HL-60/S4 treated with retinoic acid at 250 ng/mL for 4 days and 3 days (cell line): ENCODE measurements around the gene MAML1.
"Not testable (repeated sequence)": the region's sequence is repeated elsewhere in the genome, so short reads cannot be mapped to it uniquely, and the experiment has no call there.

ENCODE experiments used
- in situ Hi-C: fragments of 300-500 bp; cut with MboI; formaldehyde crosslinking; loops from 2 replicates; pipeline ENCODE4 v1.7.0; 2022; ENCODE audit warnings: low sequenced_read_pairs

Gene MAML1

DNA sequence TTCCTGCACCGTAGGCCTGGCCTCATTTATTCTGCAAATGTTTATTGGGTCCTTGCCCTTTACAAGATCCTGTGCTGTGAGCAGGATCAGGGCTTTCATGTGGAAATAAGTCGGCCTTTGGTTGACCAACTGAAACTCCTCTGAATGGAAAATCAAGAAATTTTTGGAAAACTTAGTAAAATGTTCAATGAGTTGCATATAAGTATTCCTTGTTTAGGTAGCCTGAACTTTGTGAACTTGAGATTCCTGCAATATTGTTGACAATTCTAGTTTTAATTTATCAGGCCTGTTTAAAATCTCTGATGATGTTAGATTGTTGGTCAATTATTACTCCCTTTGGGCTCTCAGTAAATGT is 1.1 kb downstream of the MAML1 start:
- in situ Hi-C loops: no loop called here

DNA sequence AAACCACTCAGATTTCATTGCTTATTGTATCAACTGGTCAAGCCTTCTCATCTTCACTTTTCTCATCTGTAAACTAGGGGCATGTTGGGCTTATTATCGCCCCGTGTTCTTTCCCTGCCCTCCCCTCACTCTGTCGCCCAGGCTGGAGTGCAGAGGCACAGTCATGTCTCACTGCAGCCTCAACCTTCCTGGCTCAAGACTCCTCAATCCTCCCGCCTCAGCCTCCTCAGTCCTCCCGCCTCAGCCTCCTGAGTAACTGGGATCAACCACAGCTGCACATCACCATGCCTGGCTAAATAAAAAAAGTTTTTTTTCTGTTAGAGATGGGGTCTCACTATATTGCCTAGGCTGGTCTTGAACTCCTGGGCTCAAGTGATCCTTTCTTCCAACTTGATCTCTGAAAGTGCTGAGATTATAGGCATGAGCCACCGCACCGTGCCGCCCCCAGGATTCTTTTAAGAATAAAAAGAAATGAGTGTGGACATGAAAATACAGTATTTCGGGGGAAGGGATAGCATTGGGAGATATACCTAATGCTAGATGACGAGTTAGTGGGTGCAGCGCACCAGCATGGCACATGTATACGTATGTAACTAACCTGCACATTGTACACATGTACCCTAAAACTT is 2.0 kb downstream of the MAML1 start:
- in situ Hi-C loops: no loop called here

DNA sequence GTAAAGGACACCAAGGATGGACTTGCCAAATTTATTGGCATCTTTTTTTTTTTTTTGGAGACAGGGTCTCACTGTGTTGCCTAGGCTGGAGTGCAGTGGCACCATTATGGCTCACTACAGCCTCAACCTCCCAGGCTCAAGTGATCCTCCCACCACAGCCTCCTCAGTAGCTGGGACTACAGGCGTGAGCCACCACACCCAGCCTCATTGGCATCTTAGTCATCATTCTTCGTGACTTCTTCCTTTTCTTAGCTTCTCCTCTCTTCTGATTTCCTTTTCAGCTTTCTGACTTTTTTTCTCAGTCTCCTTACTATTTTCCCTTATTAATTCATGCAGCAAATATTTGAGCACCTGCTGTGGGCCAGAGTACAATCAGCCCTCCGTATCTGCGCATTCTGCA is 6.1 kb downstream of the MAML1 start:
- in situ Hi-C loops: no loop called here

DNA sequence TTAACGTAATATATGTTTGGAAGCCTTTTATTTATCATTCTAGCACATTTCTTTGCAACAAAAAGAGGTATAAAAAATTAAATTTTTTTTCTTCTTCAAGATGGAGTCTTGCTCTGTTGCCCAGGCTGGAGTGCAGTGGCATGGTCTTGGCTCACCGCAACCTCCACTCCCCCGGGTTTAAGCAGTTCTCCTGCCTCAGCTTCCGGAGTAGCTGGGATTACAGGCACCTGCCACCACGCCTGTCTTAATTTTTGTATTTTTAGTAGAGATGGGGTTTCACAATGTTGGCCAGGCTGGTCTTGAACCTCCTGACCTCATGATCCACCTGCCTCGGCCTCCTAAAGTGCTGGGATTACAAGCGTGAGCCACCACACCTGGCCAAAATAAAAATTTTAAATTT is 11.5 kb downstream of the MAML1 start:
- in situ Hi-C loops: not testable (repeated sequence)

DNA sequence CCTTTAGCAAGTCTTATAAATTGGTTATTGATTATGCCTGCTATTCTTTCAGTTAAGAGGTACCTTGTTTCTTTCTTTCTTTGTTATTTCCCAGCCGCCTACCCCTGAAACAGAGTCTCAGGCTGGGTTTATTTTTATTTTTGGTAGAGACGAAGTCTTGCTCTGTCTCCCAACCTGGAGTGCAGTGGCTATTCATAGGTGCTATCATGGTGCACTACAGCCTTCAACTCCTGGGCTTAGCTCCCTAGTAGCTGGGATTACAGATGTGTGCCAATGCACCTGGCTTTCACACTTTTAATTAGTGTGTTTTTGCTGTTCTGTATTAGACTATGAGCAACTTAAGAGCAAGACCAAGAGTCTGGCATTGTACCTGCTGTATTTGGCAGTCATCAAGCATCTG is 14.2 kb downstream of the MAML1 start:
- in situ Hi-C loops: no loop called here

DNA sequence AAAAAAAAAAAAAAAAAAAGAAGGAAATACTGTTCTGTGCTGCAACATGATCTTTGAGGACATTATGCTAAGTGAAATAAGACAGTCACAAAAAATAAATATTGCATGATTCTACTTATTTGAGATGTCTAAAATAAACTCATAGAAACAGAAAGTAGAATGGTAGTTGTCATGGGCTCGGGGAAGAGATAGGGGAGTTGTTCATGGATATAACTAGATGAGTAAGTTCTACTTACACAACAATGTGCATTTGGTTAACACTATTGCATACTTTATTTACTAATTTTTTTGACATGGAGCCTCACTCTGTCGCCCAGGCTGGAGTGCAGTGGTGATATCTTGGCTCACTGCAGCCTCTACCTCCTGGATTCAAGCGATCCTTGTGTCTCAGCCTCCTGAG is 15.2 kb downstream of the MAML1 start:
- in situ Hi-C loops: no loop called here

DNA sequence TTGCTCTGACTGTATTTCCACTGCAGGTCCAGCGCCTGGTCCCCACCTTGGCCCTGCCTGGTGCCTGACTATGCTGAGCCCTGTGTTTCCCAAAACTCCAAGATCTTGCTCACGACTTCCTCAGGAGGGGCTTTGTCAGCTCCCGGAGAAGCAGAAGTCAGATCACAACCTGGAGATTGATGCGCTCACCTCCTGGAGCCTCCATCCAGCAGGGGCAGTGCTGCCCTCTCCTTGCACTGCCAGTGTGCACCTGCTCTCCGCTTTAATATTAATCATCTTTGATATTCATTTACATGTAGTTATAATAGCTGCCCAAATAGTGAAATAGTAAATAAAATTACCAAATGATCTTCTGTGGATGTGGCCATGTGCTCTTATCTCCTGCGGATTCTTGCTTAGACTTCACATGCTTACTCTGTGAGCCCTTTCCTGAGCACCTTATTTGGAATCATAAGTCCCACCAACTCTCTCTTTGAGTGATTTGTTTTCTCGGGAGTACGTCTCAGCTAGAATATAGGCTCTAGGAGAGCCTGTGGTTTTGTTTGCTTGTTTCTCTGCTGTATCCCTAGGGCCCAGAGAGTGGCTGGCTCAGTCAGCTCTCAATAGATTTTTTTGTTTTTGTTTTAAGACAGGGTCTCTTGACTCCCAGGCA is 17.4 kb downstream of the MAML1 start:
- in situ Hi-C loops: no loop called here

DNA sequence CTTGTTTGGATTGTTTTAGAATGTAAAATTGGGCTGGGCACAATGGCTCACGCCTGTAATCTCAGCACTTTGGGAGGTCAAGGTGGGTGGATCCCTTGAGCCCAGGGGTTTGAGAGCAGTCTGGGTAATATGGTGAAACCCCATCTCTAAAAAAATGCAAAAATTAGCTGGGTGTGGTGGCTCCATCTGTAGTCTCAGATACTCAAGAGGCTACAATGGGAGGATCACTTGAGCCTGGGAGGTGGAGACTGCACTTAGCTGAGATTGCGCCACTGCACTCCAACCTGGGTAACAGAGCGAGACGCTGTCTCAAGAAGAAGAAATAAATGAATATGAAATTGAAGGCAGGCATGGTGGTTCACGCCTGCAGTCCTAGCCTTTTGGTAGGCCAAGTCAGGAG is 21.3 kb downstream of the MAML1 start:
- in situ Hi-C loops: no loop called here

DNA sequence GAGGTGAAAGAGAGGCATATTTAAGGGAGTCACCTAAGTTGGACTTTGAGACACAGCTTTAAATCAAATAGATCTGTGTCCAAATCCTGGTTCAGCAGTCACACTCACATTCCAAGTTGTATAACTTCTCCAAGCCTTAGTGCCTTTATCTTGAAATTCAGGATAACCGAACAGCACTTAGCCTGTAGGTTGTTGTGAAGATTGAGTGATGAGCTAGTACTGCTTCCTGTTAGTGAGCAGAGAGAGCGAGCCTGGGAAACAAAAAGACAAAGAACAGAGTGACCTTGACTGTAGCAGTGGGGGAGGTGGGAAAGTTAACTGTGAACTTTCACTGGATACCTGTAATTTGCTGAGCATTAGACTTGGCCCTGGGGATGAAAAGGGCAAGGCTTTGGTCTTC is 22.4 kb downstream of the MAML1 start:
- in situ Hi-C loops: no loop called here

DNA sequence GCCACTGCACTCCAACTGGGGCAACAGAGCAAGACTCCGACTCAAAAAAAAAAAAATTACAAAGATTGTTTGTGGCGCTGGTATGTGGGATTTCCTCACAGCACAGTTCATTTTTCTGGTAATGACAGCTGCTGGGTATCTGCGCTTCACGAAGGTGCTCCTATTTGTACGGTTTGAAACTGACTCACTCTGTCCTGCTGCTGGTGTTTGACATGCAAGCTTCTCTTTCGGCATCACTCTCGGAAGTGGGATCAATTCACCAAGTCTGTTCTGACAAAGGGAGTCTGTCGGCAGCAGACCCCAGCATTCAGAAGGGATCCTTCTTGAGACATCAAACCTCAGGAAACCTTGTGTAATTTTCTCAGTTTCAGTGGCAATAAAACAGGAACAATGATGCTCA is 26.3 kb downstream of the MAML1 start:
- in situ Hi-C loops: no loop called here

DNA sequence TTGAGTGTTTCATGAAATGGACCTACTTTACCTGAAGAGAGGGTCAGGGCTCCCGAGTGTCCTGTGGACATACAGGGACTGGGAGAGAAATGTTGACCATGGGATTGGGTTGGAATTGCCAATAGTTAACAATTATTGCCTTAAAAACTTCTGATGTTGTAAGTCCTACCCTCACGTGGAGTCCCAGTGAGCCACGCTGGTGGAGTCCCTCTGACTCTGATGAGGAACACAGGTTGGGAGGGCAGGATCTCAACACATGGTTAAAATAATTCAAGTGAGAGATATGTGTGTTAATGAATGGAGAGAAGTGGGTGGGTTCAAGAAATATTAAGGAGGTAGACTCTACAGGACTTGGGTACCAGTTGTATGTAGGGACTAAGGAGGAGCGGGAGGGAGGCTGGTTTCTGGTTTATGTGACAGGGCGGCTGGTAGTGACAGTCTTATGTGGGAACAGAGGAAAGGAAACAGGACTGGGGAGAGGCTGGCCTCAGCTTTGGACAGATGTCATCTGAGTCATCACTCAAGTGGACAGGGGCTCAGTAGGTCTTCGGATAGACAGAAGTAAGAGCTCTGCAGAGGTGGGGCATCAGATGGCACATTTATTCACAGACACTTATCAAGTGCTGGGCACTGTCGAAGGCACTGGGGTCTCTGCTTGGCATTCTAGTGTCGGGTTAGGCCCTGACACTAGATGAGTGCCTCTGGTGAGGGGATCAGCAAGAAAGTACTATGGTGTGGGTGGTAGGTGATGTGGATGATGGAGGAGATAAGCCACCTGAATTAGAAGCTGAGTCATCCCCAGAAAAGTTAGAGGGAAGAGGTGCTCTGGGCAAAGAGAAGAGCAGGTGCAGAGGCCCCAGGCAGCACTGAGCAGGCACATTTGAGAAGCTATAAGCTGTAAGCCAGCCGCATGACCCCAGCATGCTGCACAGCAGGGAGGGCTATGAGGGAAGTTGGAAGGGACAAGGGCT is 27.2 kb downstream of the MAML1 start:
- in situ Hi-C loops: no loop called here

DNA sequence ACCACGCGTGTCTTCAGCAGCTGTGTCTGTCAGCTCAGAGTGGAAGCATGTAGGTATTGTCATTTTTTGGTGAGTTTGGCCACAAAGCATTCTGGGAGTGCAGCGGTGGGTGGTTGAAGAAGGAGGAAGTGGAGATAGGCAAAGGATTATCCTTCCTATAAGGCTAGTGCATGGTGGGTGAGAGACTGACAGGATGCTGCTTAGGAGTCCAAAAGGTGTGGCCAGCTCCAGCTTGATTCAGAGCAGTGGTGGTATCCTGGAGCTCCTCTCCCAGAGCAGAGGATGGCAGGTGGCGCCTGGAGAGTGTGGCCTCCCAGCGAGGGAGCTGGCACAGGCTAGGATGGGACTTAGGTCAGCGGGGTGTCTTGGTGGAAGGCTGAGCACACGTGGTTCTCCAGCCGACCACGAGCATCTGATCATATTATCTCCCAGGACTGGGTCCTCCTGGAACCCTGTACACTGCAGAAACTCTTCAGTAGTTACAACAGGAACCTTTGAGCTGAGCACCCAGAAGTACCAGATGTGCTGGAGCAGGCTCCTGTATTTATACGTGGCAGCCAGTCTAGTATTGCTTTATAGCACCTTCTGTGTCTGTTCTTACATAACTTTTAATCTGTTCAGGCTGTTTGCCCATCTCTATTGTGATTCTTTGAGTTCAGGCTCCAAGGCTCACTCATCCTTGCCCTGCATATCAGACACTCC is 29.6 kb downstream of the MAML1 start:
- in situ Hi-C loops: no loop called here

DNA sequence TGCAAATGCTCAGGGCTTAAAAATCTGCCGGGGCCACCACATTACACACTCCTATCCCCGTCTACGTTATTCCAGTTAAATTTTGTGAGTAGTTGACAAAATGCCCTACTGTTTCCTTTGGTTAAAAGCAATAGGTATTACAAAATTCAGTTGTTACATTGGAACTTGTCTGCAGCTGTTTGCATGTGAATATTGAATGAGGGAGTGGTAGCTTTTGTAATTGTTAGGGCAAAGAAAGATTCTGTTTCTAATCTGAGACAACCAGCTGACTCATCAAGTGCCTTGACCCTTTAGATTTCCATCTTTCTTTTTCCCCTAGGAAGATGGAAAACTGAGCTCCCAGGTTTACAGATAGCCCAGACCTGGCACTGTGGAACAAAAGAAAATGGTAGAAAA is 30.2 kb downstream of the MAML1 start:
- in situ Hi-C loops: no loop called here

DNA sequence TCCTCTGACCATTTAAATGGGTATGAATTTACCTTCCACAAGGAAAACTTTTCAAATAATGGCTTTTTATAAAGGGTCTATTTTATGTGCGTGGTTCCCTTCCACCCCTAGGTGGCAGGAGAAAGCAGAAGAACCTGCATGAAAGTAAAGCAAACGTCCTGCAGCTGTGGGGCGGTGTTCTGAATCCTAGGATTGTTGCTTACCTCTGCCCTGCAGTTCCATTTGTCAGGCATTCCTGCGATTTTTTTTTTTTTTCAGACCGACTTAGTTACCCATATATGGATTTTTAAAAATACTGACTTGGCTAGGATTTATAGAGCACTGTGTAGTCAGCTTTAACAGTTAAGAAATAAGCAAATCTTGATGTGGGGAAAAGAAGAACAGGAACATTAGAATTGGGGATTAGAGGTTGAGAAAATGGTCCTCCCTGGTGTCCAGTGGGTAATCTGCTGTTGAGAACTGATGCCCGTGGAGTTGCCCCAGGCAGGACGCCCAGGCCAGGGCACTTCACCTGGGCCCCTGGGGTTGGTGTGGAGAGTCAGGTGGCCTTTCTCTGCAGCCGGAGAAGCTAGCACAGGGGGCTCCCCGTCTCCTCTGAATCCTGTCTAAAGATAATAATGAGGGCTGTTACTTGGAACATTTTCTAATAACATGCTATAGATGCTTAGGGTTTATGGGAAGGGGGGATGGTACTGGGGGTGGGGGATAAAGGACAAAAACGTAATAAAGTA is 30.8 kb downstream of the MAML1 start:
- in situ Hi-C loops: no loop called here

DNA sequence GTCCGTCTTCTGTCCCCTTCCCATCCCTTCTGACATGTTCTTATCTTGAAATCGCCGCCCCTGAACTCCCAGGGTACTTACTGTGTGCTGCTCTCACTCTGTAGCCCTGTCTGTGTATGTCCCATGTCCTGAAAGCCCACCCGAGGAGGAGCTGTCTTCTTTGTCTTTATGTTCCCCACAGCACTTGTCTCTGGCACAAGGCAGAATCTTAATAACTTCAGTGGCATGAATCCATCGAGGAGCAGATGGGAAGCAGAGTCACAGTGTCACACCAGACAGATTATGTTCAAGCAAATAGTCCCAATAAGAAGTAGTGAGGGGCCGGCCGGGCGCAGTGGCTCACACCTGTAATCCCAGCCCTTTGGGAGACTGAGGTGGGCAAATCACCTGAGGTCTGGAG is 31.4 kb downstream of the MAML1 start:
- in situ Hi-C loops: no loop called here

DNA sequence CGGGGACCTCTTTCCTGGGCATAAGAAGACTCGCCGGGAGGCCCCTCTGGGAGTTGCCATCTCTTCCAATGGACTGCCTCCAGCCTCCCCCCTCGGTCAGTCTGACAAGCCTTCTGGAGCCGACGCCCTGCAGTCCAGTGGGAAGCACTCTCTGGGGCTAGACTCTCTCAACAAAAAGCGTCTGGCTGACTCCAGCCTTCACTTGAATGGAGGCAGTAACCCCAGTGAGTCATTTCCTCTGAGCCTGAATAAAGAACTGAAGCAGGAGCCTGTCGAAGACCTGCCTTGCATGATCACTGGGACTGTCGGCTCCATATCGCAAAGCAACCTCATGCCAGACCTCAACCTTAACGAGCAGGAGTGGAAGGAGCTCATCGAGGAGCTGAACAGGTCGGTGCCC is 32.8 kb downstream of the MAML1 start:
- in situ Hi-C loops: no loop called here

DNA sequence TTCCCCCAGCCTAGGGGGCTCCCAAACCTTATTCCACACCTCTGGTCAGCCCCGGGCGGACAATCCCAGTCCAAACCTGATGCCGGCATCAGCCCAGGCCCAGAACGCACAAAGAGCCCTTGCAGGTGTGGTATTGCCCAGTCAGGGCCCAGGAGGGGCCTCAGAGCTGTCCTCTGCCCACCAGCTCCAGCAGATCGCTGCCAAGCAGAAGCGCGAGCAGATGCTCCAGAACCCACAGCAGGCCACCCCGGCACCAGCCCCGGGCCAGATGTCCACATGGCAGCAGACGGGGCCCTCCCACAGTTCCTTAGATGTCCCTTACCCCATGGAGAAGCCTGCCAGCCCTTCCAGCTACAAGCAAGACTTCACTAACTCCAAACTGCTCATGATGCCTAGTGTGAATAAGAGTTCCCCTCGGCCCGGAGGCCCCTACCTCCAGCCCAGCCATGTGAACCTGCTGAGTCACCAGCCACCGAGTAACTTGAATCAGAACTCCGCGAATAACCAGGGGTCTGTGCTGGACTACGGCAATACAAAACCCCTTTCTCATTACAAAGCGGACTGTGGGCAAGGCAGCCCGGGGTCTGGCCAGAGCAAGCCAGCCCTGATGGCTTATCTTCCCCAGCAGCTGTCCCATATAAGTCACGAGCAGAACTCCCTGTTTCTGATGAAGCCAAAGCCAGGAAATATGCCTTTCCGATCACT is 33.6 kb downstream of the MAML1 start:
- in situ Hi-C loops: no loop called here

DNA sequence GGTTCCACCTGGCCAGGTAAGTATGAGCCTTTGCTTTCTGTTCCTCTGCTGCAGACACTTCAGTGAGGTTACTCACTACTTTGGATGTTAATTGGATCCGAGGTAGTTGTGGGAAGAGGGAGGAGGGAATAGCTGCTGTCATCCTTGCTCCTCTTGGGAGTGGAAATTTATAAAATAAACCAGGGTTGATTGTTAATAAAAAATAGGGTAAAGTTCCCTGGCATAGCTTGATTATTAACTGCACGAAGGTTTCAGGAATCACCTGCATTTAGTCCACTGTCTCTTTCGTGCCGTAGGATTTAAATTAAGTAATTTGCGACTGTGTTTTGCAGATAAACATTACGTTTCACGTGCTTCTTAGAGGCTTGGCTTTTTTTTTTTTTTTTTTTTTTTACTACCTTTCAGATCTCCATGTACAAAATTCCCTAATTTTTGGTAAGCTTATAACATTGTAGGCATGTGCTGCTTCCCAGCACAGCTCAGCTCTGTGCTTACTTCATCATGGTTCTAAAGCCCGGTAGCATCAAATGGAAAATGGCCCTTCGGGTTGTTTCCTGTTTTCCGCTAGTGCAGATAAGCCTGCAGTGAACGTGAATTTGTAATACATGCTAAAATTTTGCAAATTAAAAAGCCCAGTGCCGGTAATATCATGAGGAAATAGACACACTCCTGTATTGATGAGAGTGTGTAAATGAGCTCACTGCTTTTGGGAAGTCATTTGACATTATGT is 34.3 kb downstream of the MAML1 start:
- in situ Hi-C loops: no loop called here

DNA sequence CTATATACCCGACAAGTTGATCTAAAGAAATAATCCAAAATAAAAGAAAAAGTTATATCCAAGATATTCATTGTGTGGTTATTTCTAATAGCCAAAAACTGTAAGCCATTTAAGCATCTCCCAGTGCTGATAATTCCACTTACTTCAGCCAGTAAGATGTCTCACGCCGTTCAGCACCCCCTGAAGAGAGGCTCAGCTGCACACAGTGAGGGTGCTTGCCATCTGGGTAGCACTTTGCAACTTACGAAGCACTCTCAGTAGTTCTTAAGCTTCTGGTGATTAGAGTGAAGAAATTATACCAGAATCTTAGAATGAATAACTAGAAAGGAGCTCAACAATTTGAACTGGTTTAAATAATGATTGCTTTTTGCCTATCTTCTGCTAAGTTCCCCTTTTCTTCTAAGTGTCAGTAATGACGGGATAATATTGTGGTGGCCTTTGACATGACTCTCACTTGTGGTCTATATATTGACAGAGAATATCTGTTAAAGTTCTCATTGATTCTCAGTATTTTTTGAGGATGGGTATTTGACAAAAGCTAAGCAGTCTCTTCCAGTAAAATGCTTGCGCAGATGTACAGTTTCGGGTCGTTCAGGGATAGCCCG is 35.0 kb downstream of the MAML1 start:
- in situ Hi-C loops: no loop called here
